GM23338 (cell line): Measurements from ENCODE around the gene RBM48.
"Not testable (repeated sequence)": the region's sequence is repeated elsewhere in the genome, so short reads cannot be mapped to it uniquely, and the experiment has no call there.

ENCODE experiments used
- CREB1 ChIP-seq: fragments of 250-450 bp; sonication (Bioruptor Pico); IDR thresholded peaks from 2 replicates; pipeline ENCODE4 v1.5.0; 2020; ENCODE audit warnings: low read depth, mild to moderate bottlenecking, moderate library complexity
- CTCF ChIP-seq, 2 experiments: fragments of 200-600 bp in 1 of 2; sonication (generic) in 1 of 2; conservative IDR thresholded peaks; 2 replicates each; pipeline versions ENCODE4 v1.5.1 to v1.6.1; 2016 to 2017; ENCODE audit warnings: antibody characterized with exemption in 2 of 2, low read depth in 2 of 2, mild to moderate bottlenecking in 2 of 2, moderate library complexity in 1 of 2
- ETS1 ChIP-seq: IDR thresholded peaks from 2 replicates; pipeline ENCODE4 v1.6.1; 2016; ENCODE audit warnings: antibody characterized with exemption
- EZH2 ChIP-seq: fragments of 200-600 bp; sonication (generic); IDR thresholded peaks from one replicate; pipeline ENCODE4 v1.8.0; 2017; ENCODE audit warnings: antibody characterized with exemption, mild to moderate bottlenecking, low read depth; ENCODE audit not compliant: unreplicated experiment
- EZH2phosphoT487 ChIP-seq: fragments of 200-600 bp; sonication (generic); IDR thresholded peaks from one replicate; pipeline ENCODE4 v1.8.1; 2018; ENCODE audit warnings: antibody characterized with exemption; ENCODE audit not compliant: unreplicated experiment
- JUNB ChIP-seq: IDR thresholded peaks from one replicate; pipeline ENCODE4 v1.6.1; 2016; ENCODE audit warnings: antibody characterized with exemption; ENCODE audit not compliant: unreplicated experiment
- POLR2AphosphoS5 ChIP-seq: IDR thresholded peaks from 2 replicates; pipeline ENCODE4 v1.6.1; 2016; ENCODE audit warnings: antibody characterized with exemption, low read depth
- REST ChIP-seq: IDR thresholded peaks from one replicate; pipeline ENCODE4 v1.6.1; 2018; ENCODE audit warnings: antibody characterized with exemption; ENCODE audit not compliant: unreplicated experiment
- STAT1 ChIP-seq: IDR thresholded peaks from one replicate; pipeline ENCODE4 v1.6.1; 2016; ENCODE audit warnings: antibody characterized with exemption; ENCODE audit not compliant: unreplicated experiment
- ZNF114 ChIP-seq: fragments of 250-450 bp; sonication (Bioruptor Pico); IDR thresholded peaks from 2 replicates; pipeline ENCODE4 v1.5.0; 2020; ENCODE audit warnings: mild to moderate bottlenecking, moderate library complexity
- ZNF331 ChIP-seq: fragments of 250-450 bp; sonication (Bioruptor Pico); IDR thresholded peaks from 2 replicates; pipeline ENCODE4 v1.5.0; 2020; ENCODE audit warnings: low read depth, mild to moderate bottlenecking, moderate library complexity
- ZNF462 ChIP-seq: fragments of 250-450 bp; sonication (Bioruptor Pico); IDR thresholded peaks from 2 replicates; pipeline ENCODE4 v1.5.0; 2020; ENCODE audit warnings: mild to moderate bottlenecking, moderate library complexity

GRCh38 chr7:92543542-92543941 lies 14.9 kb downstream of the RBM48 start:
- not testable (repeated sequence) for TF ChIP-seq EZH2phosphoT487; CTCF (conservative IDR thresholded peaks at IDR 0.05; ENCODE audit: low read depth in 2 of 2); POLR2AphosphoS5; CREB1 (CRISPR knock-in tag); REST; ZNF114 (CRISPR knock-in tag); EZH2; ETS1; ZNF462 (CRISPR knock-in tag); JUNB; ZNF331; STAT1
